ENCODE data around the gene SEC22A. TPM values are rescaled to one million over a fixed set of nuclear protein-coding genes. Genes with fewer than 3 reads are reported as not detected.

Gene SEC22A
- total RNA-seq, 1 donor = 41.9 TPM

DNA sequence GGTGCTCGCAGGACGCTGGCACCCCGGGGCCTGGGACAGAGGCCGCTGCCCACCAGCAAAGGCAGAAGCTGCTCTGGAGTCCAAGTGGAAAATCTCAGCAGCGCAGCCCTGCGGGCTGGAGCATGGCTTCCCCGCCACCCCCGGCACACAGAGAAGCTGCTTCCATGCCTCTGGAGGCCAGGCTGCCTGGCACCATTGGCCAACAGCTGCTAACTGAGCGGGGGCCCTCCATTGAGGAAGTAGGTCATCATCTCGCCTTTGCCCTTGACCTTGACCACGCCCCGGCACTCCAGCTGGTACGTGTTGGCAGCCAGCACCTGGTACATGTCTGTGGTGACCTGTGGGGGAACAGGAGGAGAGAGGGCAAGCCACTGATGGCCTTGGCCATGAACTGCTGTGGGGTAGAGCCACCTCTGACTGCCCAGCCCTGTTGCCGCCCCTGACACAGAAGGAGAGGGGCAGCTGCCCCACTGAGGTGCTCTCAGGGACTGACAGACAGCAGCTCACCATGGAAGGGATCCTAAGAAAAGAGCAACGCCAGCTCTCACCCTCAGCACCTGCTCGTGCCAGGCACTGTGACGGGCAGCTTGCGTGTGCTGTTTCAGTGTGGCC lies 82.8 kb downstream of the SEC22A start:
- TF ChIP-seq, protein P1, sequence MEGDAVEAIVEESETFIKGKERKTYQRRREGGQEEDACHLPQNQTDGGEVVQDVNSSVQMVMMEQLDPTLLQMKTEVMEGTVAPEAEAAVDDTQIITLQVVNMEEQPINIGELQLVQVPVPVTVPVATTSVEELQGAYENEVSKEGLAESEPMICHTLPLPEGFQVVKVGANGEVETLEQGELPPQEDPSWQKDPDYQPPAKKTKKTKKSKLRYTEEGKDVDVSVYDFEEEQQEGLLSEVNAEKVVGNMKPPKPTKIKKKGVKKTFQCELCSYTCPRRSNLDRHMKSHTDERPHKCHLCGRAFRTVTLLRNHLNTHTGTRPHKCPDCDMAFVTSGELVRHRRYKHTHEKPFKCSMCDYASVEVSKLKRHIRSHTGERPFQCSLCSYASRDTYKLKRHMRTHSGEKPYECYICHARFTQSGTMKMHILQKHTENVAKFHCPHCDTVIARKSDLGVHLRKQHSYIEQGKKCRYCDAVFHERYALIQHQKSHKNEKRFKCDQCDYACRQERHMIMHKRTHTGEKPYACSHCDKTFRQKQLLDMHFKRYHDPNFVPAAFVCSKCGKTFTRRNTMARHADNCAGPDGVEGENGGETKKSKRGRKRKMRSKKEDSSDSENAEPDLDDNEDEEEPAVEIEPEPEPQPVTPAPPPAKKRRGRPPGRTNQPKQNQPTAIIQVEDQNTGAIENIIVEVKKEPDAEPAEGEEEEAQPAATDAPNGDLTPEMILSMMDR (IDR thresholded peaks at IDR 0.05; ENCODE audit: insufficient read depth, low read depth, low read length) = no peak
- H3K4me3 ChIP-seq (ENCODE audit: low read depth, low read length) = no peak overlapping the region
- DNase-seq (ENCODE audit: low read depth) = no peak

DNA sequence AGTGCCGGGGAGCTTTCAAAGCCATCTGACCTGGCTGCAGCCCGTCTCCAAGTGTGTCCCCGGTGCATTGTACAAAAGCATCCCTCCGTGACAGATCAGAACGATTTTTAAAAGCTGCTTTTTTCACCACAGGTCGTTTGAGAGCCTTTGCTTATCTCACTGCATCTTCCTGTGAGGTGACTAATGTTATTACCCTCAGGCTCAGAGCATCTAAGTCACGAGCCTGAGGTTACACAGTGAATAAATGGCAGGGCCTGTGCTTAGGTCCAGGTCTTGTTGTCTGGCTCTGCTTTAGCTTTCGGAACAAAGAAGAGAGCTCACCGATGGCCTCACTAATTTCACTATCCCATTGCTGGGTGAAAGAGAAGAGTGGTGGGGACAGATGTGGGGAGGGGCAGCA lies 83.3 kb downstream of the SEC22A start:
- no peak overlapping the region for H3K4me3 ChIP-seq (ENCODE audit: low read depth, low read length)
- DNase-seq (ENCODE audit: low read depth) = no peak
- TF ChIP-seq, protein P1 (IDR thresholded peaks at IDR 0.05; ENCODE audit: insufficient read depth, low read depth, low read length) = no peak

DNA sequence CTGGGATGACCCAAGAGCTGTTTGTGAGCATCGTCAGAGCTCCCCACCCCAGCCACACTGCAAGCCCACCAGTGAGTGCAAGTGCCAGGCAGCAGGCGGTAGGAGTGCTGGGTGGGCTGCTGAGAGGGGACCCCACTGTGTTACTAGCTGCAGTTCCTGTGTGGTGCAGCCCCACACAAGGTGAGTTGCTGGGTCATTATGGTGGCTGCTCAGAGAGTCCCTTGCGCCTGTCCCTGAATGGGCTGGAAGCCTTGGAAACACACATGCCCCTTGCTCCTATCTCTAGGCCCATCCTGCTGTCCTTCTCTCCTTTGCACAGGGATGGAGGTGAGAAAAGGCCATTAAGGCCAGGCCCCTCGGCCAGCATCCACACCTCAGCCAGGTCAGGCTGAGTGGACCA lies 83.7 kb downstream of the SEC22A start:
- H3K4me3 ChIP-seq (ENCODE audit: low read depth, low read length) = no peak overlapping the region
- TF ChIP-seq, protein P1 (IDR thresholded peaks at IDR 0.05; ENCODE audit: insufficient read depth, low read depth, low read length) = no peak
- no peak for DNase-seq (ENCODE audit: low read depth)

DNA sequence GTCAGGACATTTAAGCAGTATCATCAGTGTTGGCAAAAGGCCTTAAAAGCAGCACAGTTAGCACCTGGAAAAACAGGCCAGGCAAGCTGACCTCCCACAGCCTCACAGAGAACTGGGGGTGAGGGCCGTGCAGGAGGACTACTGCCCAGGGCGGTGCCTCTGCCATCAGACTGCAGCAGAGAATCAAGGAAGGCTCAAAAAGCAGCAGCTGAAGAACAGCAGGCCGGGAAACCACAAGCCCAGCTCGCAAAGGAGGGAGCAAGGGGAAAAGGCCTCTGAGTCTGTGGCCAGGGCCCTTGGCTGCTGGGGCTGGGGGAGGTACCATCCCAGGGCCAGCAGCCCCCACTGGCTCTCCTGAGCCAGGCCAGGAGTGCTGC lies 84.2 kb downstream of the SEC22A start:
- H3K4me3 ChIP-seq (ENCODE audit: low read depth, low read length) = no peak overlapping the region
- DNase-seq (ENCODE audit: low read depth) = no peak
- TF ChIP-seq, protein P1 (IDR thresholded peaks at IDR 0.05; ENCODE audit: insufficient read depth, low read depth, low read length) = no peak

DNA sequence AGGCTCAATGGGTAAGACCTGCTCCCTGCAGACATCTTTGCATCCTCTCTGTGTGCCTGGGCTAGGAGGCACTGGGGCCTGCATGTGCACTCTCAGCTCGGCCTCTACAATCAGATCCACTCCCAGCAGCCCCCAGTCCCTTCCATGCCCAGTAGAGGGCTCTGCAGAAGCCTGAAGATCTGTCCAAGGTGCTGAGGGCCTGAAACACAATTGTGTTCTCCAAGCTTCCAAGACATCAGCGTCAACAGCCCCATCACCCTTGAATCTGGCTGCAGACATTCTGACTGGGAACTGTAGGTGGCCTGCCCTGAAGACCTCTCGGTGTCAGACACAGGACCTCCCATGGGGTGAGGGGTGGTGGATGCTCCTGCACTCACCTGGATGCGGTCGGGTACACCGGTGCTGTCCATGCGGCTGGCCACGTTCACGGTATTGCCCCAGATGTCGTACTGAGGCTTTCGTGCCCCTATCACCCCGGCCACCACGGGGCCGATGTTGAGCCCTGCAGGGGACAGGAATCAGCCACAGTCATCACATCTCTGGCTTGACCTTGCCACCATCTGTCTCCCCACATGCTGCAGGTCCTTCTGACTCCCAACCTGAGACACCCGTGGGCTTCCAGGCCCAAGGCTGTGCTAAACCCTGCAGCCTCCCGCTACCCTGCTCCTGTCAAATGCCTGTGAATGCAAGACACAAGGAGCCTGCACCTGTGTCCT lies 84.7 kb downstream of the SEC22A start:
- DNase-seq (ENCODE audit: low read depth) = peak; percentile 61
- TF ChIP-seq, protein P1 (IDR thresholded peaks at IDR 0.05; ENCODE audit: insufficient read depth, low read depth, low read length) = peak; percentile 96

DNA sequence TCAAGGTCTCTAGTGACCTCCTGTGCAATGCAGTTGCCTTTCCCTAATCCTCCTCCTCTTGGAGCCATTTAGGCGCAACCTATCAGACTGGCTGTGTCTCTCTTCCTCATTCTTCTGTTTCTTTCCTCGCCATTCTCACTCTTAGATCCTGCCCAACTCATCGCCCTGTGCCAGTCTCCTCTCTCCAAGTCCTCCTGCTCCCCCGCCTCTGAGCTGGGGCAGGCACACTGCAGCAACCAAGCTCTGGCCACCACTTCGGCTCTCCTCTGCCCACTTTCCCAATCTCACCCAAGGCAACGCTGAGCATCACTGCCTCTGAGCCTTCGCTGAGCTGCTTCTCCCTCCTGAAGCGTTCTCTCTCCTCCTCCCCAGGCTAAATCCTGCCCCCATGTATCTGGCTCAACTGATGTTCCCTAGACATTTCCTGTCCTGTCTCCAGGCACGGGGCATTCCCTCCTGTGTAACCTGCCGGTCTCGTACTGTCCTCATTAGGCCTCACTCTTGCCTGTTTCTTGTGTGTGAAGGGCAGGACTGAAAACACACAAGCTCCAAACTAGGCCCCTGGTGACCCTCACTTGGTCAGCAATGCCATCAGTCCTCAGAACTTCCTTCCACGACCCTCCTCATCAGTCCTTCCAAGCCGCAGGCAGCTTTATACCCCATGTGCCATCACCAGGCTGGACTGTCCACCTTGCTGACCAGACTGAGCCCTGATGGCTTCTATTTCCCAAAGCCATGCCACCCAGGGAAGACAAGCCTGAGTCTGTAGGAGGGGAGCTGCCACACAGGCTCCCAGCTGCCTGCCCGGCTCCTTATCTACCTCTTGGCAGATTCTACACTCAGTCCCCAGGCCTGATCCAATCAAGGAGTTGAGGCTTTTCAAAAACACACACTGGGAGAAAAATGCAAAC lies 85.6 kb downstream of the SEC22A start:
- H3K4me3 ChIP-seq (ENCODE audit: low read depth, low read length) = no peak overlapping the region
- no peak for DNase-seq (ENCODE audit: low read depth)
- TF ChIP-seq, protein P1 (IDR thresholded peaks at IDR 0.05; ENCODE audit: insufficient read depth, low read depth, low read length) = no peak

More for the DNA sequence above, 84.7 kb downstream of the SEC22A start:
- H3K4me3 ChIP-seq (ENCODE audit: low read depth, low read length) = no peak overlapping the region
